HEK293T (cell line): Measurements from ENCODE around the gene COTL1.

Experiments used
- ARNT ChIP-seq: fragments of 450-650 bp; IDR thresholded peaks from 2 replicates; pipeline ENCODE4 v1.6.1; 2017; ENCODE audit warnings: mild to moderate bottlenecking
- BHLHE40 ChIP-seq: fragments of 450-650 bp; IDR thresholded peaks from 2 replicates; pipeline ENCODE4 v1.6.1; 2016; ENCODE audit warnings: mild to moderate bottlenecking, moderate library complexity, borderline replicate concordance
- CTBP1 ChIP-seq: fragments of 450-650 bp; IDR thresholded peaks from 2 replicates; pipeline ENCODE4 v1.6.1; 2016; ENCODE audit warnings: borderline replicate concordance
- FOXA1 ChIP-seq: fragments of 450-650 bp; IDR thresholded peaks from 2 replicates; pipeline ENCODE4 v1.6.1; 2016; ENCODE audit warnings: mild to moderate bottlenecking
- NFRKB ChIP-seq: fragments of 450-650 bp; IDR thresholded peaks from 2 replicates; pipeline ENCODE4 v1.6.1; 2016; ENCODE audit warnings: mild to moderate bottlenecking, moderate library complexity
- SP1 ChIP-seq: fragments of 450-650 bp; IDR thresholded peaks from 2 replicates; pipeline ENCODE4 v1.6.1; 2017
- SUZ12 ChIP-seq: fragments of 450-650 bp; IDR thresholded peaks from 2 replicates; pipeline ENCODE4 v1.6.1; 2016; ENCODE audit warnings: mild to moderate bottlenecking
- TARDBP ChIP-seq: fragments of 450-650 bp; IDR thresholded peaks from 2 replicates; pipeline ENCODE4 v1.6.1; 2016

DNA sequence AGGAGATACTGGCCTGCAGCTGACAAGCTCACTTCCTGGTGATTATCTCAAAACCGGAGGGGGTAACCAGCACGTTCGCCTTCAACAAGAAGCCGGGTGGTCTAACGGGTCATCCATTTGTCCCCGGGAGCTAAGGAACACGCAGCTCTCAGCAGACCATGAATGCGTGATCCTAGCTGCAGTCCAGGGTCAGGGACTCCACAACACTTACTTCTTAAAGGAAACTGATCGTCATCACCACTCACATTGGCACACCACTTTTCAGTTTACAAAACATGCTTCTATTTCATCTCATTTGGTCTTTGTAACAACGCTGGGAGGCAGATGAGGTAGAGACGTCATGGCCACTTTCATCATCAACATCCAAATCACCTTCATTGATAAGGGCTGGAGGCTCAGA is 25.2 kb downstream of the COTL1 start:
- no peak for TF ChIP-seq SP1
- no peak for TF ChIP-seq TARDBP
- no peak for TF ChIP-seq FOXA1
- TF ChIP-seq SUZ12, result no peak
- TF ChIP-seq NFRKB, result no peak
- no peak for TF ChIP-seq BHLHE40
- TF ChIP-seq CTBP1, result no peak
- TF ChIP-seq ARNT, result no peak
